ENCODE results near the gene GLI2.

Gene GLI2

GRCh38 chr2:120762341-120763061 is 26.8 kb downstream of the GLI2 start:
- TF ChIP-seq TCF12 (IDR thresholded peaks at IDR 0.05; ENCODE audit: low read depth), result no peak
- TF ChIP-seq EGR1 (IDR thresholded peaks at IDR 0.05), result no peak
- no peak for TF ChIP-seq USF1 (IDR thresholded peaks at IDR 0.05)
- no peak for TF ChIP-seq ZBTB7A (IDR thresholded peaks at IDR 0.05; ENCODE audit: low read depth)
- no peak for TF ChIP-seq CEBPB (IDR thresholded peaks at IDR 0.05)
- no peak for TF ChIP-seq MAX (IDR thresholded peaks at IDR 0.05)
- no peak for TF ChIP-seq REST (IDR thresholded peaks at IDR 0.05; ENCODE audit: low read depth)
- TF ChIP-seq TAF1 (IDR thresholded peaks at IDR 0.05; ENCODE audit: low read depth), result no peak
- no peak for TF ChIP-seq NFIC (IDR thresholded peaks at IDR 0.05)
- no peak for TF ChIP-seq YY1 (IDR thresholded peaks at IDR 0.05; ENCODE audit: low read depth)
- no peak for TF ChIP-seq RAD21 (IDR thresholded peaks at IDR 0.05; ENCODE audit: low read depth)
- TF ChIP-seq TEAD4 (IDR thresholded peaks at IDR 0.05), result no peak
- TF ChIP-seq EP300 (IDR thresholded peaks at IDR 0.05; ENCODE audit: borderline replicate concordance), result no peak
- TF ChIP-seq FOXM1 (IDR thresholded peaks at IDR 0.05; ENCODE audit: borderline replicate concordance, low read depth), result no peak
- TF ChIP-seq CREB1 (IDR thresholded peaks at IDR 0.05; ENCODE audit: low read depth), result no peak

GRCh38 chr2:120763508-120763907 is 27.8 kb downstream of the GLI2 start:
- TF ChIP-seq YY1 (IDR thresholded peaks at IDR 0.05; ENCODE audit: low read depth), result no peak

- no peak for TF ChIP-seq CREB1 (IDR thresholded peaks at IDR 0.05; ENCODE audit: low read depth)
- TF ChIP-seq RAD21 (IDR thresholded peaks at IDR 0.05; ENCODE audit: low read depth), result no peak
- TF ChIP-seq YY1 (IDR thresholded peaks at IDR 0.05; ENCODE audit: low read depth), result no peak
- no peak for TF ChIP-seq EP300 (IDR thresholded peaks at IDR 0.05; ENCODE audit: borderline replicate concordance)
- TF ChIP-seq TCF12 (IDR thresholded peaks at IDR 0.05; ENCODE audit: low read depth), result no peak
- no peak for TF ChIP-seq NFIC (IDR thresholded peaks at IDR 0.05)
- TF ChIP-seq ZBTB7A (IDR thresholded peaks at IDR 0.05; ENCODE audit: low read depth), result no peak
- TF ChIP-seq CEBPB (IDR thresholded peaks at IDR 0.05), result no peak
- TF ChIP-seq EGR1 (IDR thresholded peaks at IDR 0.05), result no peak
- TF ChIP-seq TEAD4 (IDR thresholded peaks at IDR 0.05), result no peak
- TF ChIP-seq REST (IDR thresholded peaks at IDR 0.05; ENCODE audit: low read depth), result no peak
- no peak for TF ChIP-seq USF1 (IDR thresholded peaks at IDR 0.05)
- no peak for TF ChIP-seq MAX (IDR thresholded peaks at IDR 0.05)
- no peak for TF ChIP-seq TAF1 (IDR thresholded peaks at IDR 0.05; ENCODE audit: low read depth)
- TF ChIP-seq FOXM1 (IDR thresholded peaks at IDR 0.05; ENCODE audit: borderline replicate concordance, low read depth), result no peak
Observed at GRCh38 chr2:120763931-120764330, 28.3 kb downstream of the GLI2 start.

GRCh38 chr2:120764492-120764891 is 28.8 kb downstream of the GLI2 start:
- TF ChIP-seq REST (IDR thresholded peaks at IDR 0.05; ENCODE audit: low read depth), result no peak
